Astrocyte (in vitro differentiated cells and primary cell): ENCODE data around the gene MKLN1. TPM values are rescaled to one million over a fixed set of nuclear protein-coding genes. Genes with fewer than 3 reads are reported as not detected.
"Not testable (repeated sequence)": the region's sequence is repeated elsewhere in the genome, so short reads cannot be mapped to it uniquely, and the experiment has no call there.

Experiments used
- DNase-seq: peaks from one replicate; pipeline ENCODE4 v3.0.0-alpha.2; 2010; ENCODE audit warnings: low read depth
- FAIRE-seq: peaks from 2 replicates; lab custom pipeline; 2011; peaks lifted over from hg19 to GRCh38; lab: Jason Lieb, UNC
- H2AFZ ChIP-seq: 2 replicates; pipeline ENCODE4 v1.6.0; 2012; ENCODE audit warnings: low read depth, low read length, inconsistent platforms
- H3K27ac ChIP-seq: 2 replicates; pipeline ENCODE4 v1.5.1; 2011; ENCODE audit warnings: low read depth, low read length, inconsistent platforms
- H3K27me3 ChIP-seq: 2 replicates; pipeline ENCODE4 v1.6.0; 2011; ENCODE audit warnings: low read length, inconsistent platforms; ENCODE audit not compliant: insufficient read depth
- H3K36me3 ChIP-seq: 2 replicates; pipeline ENCODE4 v1.5.1; 2011; ENCODE audit warnings: low read length, inconsistent platforms; ENCODE audit not compliant: insufficient read depth
- H3K4me1 ChIP-seq: 2 replicates; pipeline ENCODE4 v1.5.1; 2011; ENCODE audit warnings: low read length, inconsistent platforms; ENCODE audit not compliant: insufficient read depth
- H3K4me2 ChIP-seq: 2 replicates; pipeline ENCODE4 v1.6.0; 2012; ENCODE audit warnings: low read length, inconsistent platforms
- H3K4me3 ChIP-seq: 2 replicates; pipeline ENCODE4 v1.5.1; 2011; ENCODE audit warnings: low read depth, mild to moderate bottlenecking, low read length, inconsistent platforms; ENCODE audit not compliant: insufficient read depth
- H3K79me2 ChIP-seq: 2 replicates; pipeline ENCODE4 v1.6.0; 2012; ENCODE audit warnings: mild to moderate bottlenecking, low read length, inconsistent platforms; ENCODE audit not compliant: insufficient read depth
- H3K9ac ChIP-seq: 2 replicates; pipeline ENCODE4 v1.6.0; 2012; ENCODE audit warnings: mild to moderate bottlenecking, low read length, inconsistent platforms
- H3K9me3 ChIP-seq: 2 replicates; pipeline ENCODE4 v1.5.1; 2012; ENCODE audit warnings: low read depth, mild to moderate bottlenecking, low read length, inconsistent platforms; ENCODE audit not compliant: insufficient read depth
- H4K20me1 ChIP-seq: 2 replicates; pipeline ENCODE4 v1.6.0; 2012; ENCODE audit warnings: low read length, inconsistent platforms; ENCODE audit not compliant: insufficient read depth
- H3K27ac Mint-ChIP-seq: one replicate; pipeline ENCODE4 v1.8.0; 2021; ENCODE audit warnings: mild to moderate bottlenecking, mixed read lengths; ENCODE audit not compliant: unreplicated experiment
- H3K27me3 Mint-ChIP-seq: one replicate; pipeline ENCODE4 v1.8.0; 2021; ENCODE audit warnings: low read depth, mixed read lengths; ENCODE audit not compliant: unreplicated experiment
- H3K36me3 Mint-ChIP-seq: one replicate; pipeline ENCODE4 v1.8.0; 2021; ENCODE audit warnings: low read depth, mixed read lengths; ENCODE audit not compliant: unreplicated experiment
- H3K4me1 Mint-ChIP-seq: one replicate; pipeline ENCODE4 v1.8.0; 2021; ENCODE audit warnings: low read depth, mixed read lengths; ENCODE audit not compliant: unreplicated experiment
- H3K4me3 Mint-ChIP-seq: one replicate; pipeline ENCODE4 v1.8.0; 2021; ENCODE audit warnings: mild to moderate bottlenecking, moderate library complexity, mixed read lengths; ENCODE audit not compliant: unreplicated experiment
- H3K9me3 Mint-ChIP-seq: one replicate; pipeline ENCODE4 v1.8.0; 2021; ENCODE audit warnings: mild to moderate bottlenecking, mixed read lengths; ENCODE audit not compliant: unreplicated experiment
- EZH2 ChIP-seq: IDR thresholded peaks from 2 replicates; pipeline ENCODE4 v1.6.1; 2012; ENCODE audit warnings: mild to moderate bottlenecking, low read length, inconsistent platforms; ENCODE audit not compliant: insufficient read depth
- total RNA-seq: library from RNA; stranded (reverse); gene quantifications from 2 replicates; pipeline ENCODE4 v1.2.1, GENCODE V29; 2021
- TF ChIP-seq, protein P1 (sequence below): IDR thresholded peaks from 2 replicates; pipeline ENCODE4 v1.5.1; 2011; ENCODE audit warnings: low read depth, mild to moderate bottlenecking, inconsistent platforms, low read length, moderate library complexity; ENCODE audit not compliant: insufficient read depth

The MKLN1 gene
- total RNA-seq, 1 donor from 2014 or later = 48.0 TPM

DNA sequence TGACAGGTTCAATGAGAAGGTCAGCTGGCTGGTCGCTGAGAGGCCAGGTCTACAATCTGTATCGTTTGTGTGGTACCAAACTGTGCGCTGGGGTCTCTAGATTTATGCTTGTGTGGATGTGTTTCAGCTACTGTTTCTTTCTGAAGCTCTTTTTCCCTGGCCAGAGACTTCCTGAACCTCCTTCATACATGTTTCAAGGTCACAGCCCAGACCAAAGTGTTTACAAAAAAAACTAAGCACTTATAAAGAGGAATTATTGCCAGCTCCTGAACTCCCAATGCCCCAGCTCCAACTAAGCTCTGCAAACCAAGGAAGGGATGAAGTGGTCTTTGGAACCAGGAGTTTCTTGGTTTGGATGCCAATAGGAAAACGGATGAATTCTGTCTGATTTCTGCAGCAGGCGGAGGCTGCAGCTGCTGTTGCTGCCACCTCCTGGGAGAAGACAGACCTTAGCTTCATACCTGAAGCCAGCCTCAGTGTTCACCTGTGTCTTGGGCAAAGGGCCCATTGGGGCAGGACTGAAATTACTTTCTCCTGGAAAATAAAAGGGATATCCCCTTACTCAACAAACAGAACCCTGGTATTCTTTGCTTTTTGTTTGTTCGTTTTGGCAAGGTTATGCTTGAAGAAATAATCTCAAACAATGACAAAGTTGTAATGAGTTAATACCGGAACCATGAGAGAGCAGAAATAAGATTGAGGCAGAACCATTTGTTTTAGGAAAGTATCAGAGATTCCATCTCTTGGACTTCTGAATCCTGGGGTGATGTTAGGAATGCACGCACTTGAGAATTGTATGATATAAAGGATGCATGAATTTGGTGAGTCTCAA, 24.6 kb upstream of the MKLN1 start:
- Histone ChIP-seq H3K4me1 (no peaks in the 10 kb centered on the region), H3K9me3 (no peaks in the 10 kb centered on the region), H2AFZ (no peak overlapping the region), H3K4me3 (no peak overlapping the region), H4K20me1 (no peaks in the 10 kb centered on the region), H3K9ac (no peak overlapping the region), H3K36me3 (no peaks in the 10 kb centered on the region), H3K27me3 (no peaks in the 10 kb centered on the region), H3K4me2 (no peak overlapping the region), H3K27ac (no peak overlapping the region), H3K79me2 (no peaks in the 10 kb centered on the region)
- Mint-ChIP-seq H3K36me3 (peaks cover 10% of the 10 kb centered on the region), H3K4me3 (no peak overlapping the region), H3K27ac (no peak overlapping the region), H3K27me3 (no peaks in the 10 kb centered on the region), H3K4me1 (peaks cover 15% of the 10 kb centered on the region), H3K9me3 (peaks cover 17% of the 10 kb centered on the region)
- DNase-seq (no peak), FAIRE-seq (no peak)
- TF ChIP-seq, protein P1, sequence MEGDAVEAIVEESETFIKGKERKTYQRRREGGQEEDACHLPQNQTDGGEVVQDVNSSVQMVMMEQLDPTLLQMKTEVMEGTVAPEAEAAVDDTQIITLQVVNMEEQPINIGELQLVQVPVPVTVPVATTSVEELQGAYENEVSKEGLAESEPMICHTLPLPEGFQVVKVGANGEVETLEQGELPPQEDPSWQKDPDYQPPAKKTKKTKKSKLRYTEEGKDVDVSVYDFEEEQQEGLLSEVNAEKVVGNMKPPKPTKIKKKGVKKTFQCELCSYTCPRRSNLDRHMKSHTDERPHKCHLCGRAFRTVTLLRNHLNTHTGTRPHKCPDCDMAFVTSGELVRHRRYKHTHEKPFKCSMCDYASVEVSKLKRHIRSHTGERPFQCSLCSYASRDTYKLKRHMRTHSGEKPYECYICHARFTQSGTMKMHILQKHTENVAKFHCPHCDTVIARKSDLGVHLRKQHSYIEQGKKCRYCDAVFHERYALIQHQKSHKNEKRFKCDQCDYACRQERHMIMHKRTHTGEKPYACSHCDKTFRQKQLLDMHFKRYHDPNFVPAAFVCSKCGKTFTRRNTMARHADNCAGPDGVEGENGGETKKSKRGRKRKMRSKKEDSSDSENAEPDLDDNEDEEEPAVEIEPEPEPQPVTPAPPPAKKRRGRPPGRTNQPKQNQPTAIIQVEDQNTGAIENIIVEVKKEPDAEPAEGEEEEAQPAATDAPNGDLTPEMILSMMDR = peak; percentile 29
- no peak for TF ChIP-seq EZH2

DNA sequence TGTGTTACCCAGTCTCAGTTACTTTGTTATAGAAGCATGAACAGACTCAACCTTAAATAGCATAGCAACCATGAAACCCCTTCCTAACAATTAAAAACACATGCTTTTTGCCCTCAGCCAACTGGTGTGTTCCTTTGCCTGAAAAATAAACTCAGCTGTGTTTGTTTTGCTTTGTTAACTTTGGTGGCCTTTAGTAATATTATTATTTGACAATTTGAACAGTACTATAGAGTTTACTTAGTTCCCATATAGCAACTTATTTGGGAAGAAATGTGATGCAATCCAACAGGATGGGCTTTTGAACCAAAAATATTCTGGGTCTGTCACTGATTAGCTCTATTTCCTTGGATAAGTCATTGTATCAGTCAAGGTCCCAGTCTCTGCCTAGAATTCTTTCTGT, 22.5 kb upstream of the MKLN1 start:
- no peak for DNase-seq
- Histone ChIP-seq H3K36me3 (no peaks in the 10 kb centered on the region), H3K4me2 (no peak overlapping the region), H3K4me1 (no peaks in the 10 kb centered on the region), H3K4me3 (no peak overlapping the region), H3K9me3 (no peaks in the 10 kb centered on the region), H3K27me3 (no peaks in the 10 kb centered on the region), H2AFZ (no peak overlapping the region), H3K27ac (no peak overlapping the region), H3K79me2 (no peaks in the 10 kb centered on the region), H3K9ac (no peak overlapping the region), H4K20me1 (no peaks in the 10 kb centered on the region)
- no peak overlapping the region for H3K4me3 Mint-ChIP-seq
- H3K27me3 Mint-ChIP-seq = no peaks in the 10 kb centered on the region
- TF ChIP-seq, protein P1 = no peak
- no peak for TF ChIP-seq EZH2
- H3K4me1 Mint-ChIP-seq = peaks cover 10% of the 10 kb centered on the region
- H3K9me3 Mint-ChIP-seq = peaks cover 17% of the 10 kb centered on the region
- no peak for FAIRE-seq
- no peak overlapping the region for H3K27ac Mint-ChIP-seq
- peaks cover 10% of the 10 kb centered on the region for H3K36me3 Mint-ChIP-seq

DNA sequence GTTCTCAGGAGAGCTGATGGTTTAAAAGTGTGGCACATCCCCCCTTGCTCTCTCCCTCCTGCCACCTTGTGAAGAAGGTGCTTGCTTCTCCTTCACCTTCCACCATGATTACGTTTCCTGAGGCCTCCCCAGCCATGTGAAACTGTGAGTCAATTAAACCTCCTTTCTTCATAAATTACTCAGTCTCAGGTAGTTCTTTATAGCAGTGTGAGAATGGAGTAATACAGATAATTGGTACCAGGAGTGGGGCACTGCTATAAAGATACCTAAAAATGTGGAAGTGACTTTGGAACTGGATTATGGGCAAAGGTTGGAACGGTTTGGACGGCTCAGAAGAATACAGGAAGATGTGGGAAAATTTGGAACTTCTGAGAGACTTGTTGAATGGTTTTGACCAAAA, 21.6 kb upstream of the MKLN1 start:
- H3K36me3 ChIP-seq, H3K4me1 Mint-ChIP-seq, H4K20me1 ChIP-seq, H3K4me3 ChIP-seq, H3K9ac ChIP-seq, H3K27me3 Mint-ChIP-seq, H3K4me1 ChIP-seq, H3K4me2 ChIP-seq, H3K27me3 ChIP-seq, H3K9me3 ChIP-seq, H3K27ac Mint-ChIP-seq, H3K27ac ChIP-seq, H3K4me3 Mint-ChIP-seq, H2AFZ ChIP-seq, H3K79me2 ChIP-seq, FAIRE-seq, DNase-seq: not testable (repeated sequence)
- Mint-ChIP-seq H3K36me3 (peaks cover 10% of the 10 kb centered on the region), H3K9me3 (peaks cover 21% of the 10 kb centered on the region)
